GM21619 (cell line): ENCODE measurements around the gene TSPAN15.

Experiments used
- ATAC-seq: cut with Tn5 transposase; IDR thresholded peaks from one replicate; pipeline ENCODE4 v1.9.1; 2021; ENCODE audit not compliant: unreplicated experiment

TSPAN15 gene

GRCh38 chr10:69416695-69417094 lies 34.6 kb upstream of the TSPAN15 start, which contains the start of gene TACR2:
TACR2 (minus strand) TSS chr10:69416918; CDS start chr10:69416323, 595 bp downstream.
- no peak for ATAC-seq

GRCh38 chr10:69417542-69417941 lies 33.7 kb upstream of the TSPAN15 start:
- ATAC-seq: no peak

GRCh38 chr10:69418052-69418752 lies 33.1 kb upstream of the TSPAN15 start:
- ATAC-seq: no peak

- ATAC-seq: no peak
These were observed 32.0 kb upstream of the TSPAN15 start for GRCh38 chr10:69419096-69419743.

- no peak for ATAC-seq
These were observed 31.5 kb upstream of the TSPAN15 start for GRCh38 chr10:69419744-69420126.

GRCh38 chr10:69421611-69422308 lies 29.5 kb upstream of the TSPAN15 start:
- ATAC-seq: no peak

GRCh38 chr10:69422676-69423075 lies 28.6 kb upstream of the TSPAN15 start:
- ATAC-seq: no peak

- ATAC-seq: no peak
These were observed 26.2 kb upstream of the TSPAN15 start for GRCh38 chr10:69425041-69425440.

GRCh38 chr10:69425511-69426298 lies 25.6 kb upstream of the TSPAN15 start:
- no peak for ATAC-seq

GRCh38 chr10:69426376-69426727 lies 24.9 kb upstream of the TSPAN15 start:
- no peak for ATAC-seq

GRCh38 chr10:69428165-69428564 lies 23.1 kb upstream of the TSPAN15 start:
- ATAC-seq: no peak

GRCh38 chr10:69434169-69434568 lies 17.1 kb upstream of the TSPAN15 start:
- ATAC-seq: no peak

GRCh38 chr10:69434926-69435325 lies 16.3 kb upstream of the TSPAN15 start:
- ATAC-seq: no peak

- no peak for ATAC-seq
These were observed 15.2 kb upstream of the TSPAN15 start for GRCh38 chr10:69435966-69436520.

- ATAC-seq: no peak
These were observed 13.7 kb upstream of the TSPAN15 start for GRCh38 chr10:69437321-69438259.

- ATAC-seq: no peak
These were observed 12.5 kb upstream of the TSPAN15 start for GRCh38 chr10:69438536-69439349.

- ATAC-seq: no peak
These were observed 11.9 kb upstream of the TSPAN15 start for GRCh38 chr10:69439350-69439739.

GRCh38 chr10:69439813-69440506 lies 11.3 kb upstream of the TSPAN15 start:
- no peak for ATAC-seq

GRCh38 chr10:69443354-69443753 lies 7.9 kb upstream of the TSPAN15 start:
- ATAC-seq: no peak
